Ascending aorta (tissue), 2 donors: ENCODE results near the gene SLC26A1. TPM values are rescaled to one million over a fixed set of nuclear protein-coding genes. Genes with fewer than 3 reads are reported as not detected.
A peak's percentile ranks its signal among the peaks of the same experiment; 100 is the strongest.
"Not testable (repeated sequence)": the region's sequence is repeated elsewhere in the genome, so short reads cannot be mapped to it uniquely, and the experiment has no call there.

ENCODE experiments used
- DNase-seq, 2 donors: peaks; one replicate each; pipeline ENCODE4 v3.0.0-alpha.2; 2019; ENCODE audit warnings: low spot score in 2 of 2
- H3K27ac ChIP-seq, 2 donors: fragments of 200-600 bp; sonication (generic); one replicate each; pipeline ENCODE4 v1.5.1; 2016 to 2017; ENCODE audit warnings: mild to moderate bottlenecking in 1 of 2
- H3K27me3 ChIP-seq: fragments of 200-600 bp; sonication (generic); one replicate; pipeline ENCODE4 v1.5.1; 2017
- H3K36me3 ChIP-seq, 2 donors: fragments of 200-600 bp; sonication (generic); one replicate each; pipeline ENCODE4 v1.5.1; 2016
- H3K4me1 ChIP-seq, 2 donors: fragments of 200-600 bp; sonication (generic); one replicate each; pipeline ENCODE4 v1.5.1; 2016 to 2017; ENCODE audit warnings: mild to moderate bottlenecking in 1 of 2
- H3K4me3 ChIP-seq, 2 donors: fragments of 200-600 bp; sonication (generic); one replicate each; pipeline ENCODE4 v1.5.1; 2016 to 2017; ENCODE audit warnings: mild to moderate bottlenecking in 1 of 2
- H3K9me3 ChIP-seq, 2 donors: fragments of 200-600 bp; sonication (generic); one replicate each; pipeline ENCODE4 v1.5.1; 2016
- intact Hi-C: fragments of 100-400 bp; cut with DNase I; formaldehyde crosslinking; loops from one replicate; pipeline ENCODE4 v1.15.1; 2023
- total RNA-seq: library from RNA; depleted of rRNA; stranded (reverse); fragments of >200 nt; gene quantifications from one replicate; pipeline ENCODE4 v1.1.0, GENCODE V29; 2016
- TF ChIP-seq, protein P1 (sequence below), 3 experiments: fragments of 200-600 bp in 2 of 3; fragments of 450-650 bp in 1 of 3; sonication (generic) in 2 of 3; IDR thresholded peaks; one replicate each; pipeline ENCODE4 v1.5.1; 2016 to 2019; ENCODE audit warnings: antibody characterized with exemption in 3 of 3, mild to moderate bottlenecking in 1 of 3, moderate library complexity in 1 of 3

SLC26A1 gene
- total RNA-seq, 1 donor from 2014 or later, result not detected

DNA sequence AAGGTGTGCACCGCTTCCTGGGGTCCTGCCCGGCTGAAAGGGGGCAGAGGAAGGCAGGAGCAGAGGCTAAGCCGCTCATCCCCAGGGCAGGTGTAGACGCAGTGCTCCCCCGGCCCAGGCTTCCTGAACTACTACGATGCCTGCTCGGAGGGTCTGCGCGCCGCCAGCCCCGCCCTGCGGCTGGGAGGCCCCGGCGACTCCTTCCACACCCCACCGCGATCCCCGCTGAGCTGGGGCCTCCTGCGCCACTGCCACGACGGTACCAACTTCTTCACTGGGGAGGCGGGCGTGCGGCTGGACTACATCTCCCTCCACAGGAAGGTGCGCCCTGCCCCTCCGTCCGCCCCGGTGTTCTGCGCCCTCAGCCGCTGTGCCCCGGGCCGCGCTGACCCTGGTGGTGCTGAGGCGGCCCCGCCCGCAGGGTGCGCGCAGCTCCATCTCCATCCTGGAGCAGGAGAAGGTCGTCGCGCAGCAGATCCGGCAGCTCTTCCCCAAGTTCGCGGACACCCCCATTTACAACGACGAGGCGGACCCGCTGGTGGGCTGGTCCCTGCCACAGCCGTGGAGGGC, 8.4 kb upstream of the SLC26A1 start:
- peaks cover 48% of the 10 kb centered on the region for H3K27me3 ChIP-seq
- H3K4me3 ChIP-seq, result peak overlapping the region in 1 of 2 donors; percentile 0
- no peak for DNase-seq
- no peaks in the 10 kb centered on the region for H3K9me3 ChIP-seq
- H3K4me1 ChIP-seq, result peaks cover 8 to 12% of the 10 kb centered on the region in 2 donors
- H3K27ac ChIP-seq, result no peak overlapping the region
- TF ChIP-seq, protein P1, sequence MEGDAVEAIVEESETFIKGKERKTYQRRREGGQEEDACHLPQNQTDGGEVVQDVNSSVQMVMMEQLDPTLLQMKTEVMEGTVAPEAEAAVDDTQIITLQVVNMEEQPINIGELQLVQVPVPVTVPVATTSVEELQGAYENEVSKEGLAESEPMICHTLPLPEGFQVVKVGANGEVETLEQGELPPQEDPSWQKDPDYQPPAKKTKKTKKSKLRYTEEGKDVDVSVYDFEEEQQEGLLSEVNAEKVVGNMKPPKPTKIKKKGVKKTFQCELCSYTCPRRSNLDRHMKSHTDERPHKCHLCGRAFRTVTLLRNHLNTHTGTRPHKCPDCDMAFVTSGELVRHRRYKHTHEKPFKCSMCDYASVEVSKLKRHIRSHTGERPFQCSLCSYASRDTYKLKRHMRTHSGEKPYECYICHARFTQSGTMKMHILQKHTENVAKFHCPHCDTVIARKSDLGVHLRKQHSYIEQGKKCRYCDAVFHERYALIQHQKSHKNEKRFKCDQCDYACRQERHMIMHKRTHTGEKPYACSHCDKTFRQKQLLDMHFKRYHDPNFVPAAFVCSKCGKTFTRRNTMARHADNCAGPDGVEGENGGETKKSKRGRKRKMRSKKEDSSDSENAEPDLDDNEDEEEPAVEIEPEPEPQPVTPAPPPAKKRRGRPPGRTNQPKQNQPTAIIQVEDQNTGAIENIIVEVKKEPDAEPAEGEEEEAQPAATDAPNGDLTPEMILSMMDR (IDR thresholded peaks at IDR 0.05), result no peak
- no peaks in the 10 kb centered on the region for H3K36me3 ChIP-seq
- intact Hi-C loops, result no loop called here

- peaks cover 8 to 12% of the 10 kb centered on the region in 2 donors for H3K4me1 ChIP-seq
- intact Hi-C loops, result no loop called here
Observed at GRCh38 chr4:1000686-1001260, 7.6 kb upstream of the SLC26A1 start.

GRCh38 chr4:999882-1000425, 6.8 kb upstream of the SLC26A1 start:
- Histone ChIP-seq H3K36me3 (no peaks in the 10 kb centered on the region), H3K9me3 (no peaks in the 10 kb centered on the region), H3K27me3 (peaks cover 50% of the 10 kb centered on the region), H3K27ac (no peak overlapping the region), H3K4me3 (no peak overlapping the region), H3K4me1 (peaks cover 8 to 12% of the 10 kb centered on the region in 2 donors)
- intact Hi-C loops, result no loop called here
- TF ChIP-seq, protein P1 (IDR thresholded peaks at IDR 0.05), result no peak
- DNase-seq, result no peak

More at GRCh38 chr4:1000686-1001260, 7.6 kb upstream of the SLC26A1 start:
- no peaks in the 10 kb centered on the region for H3K36me3 ChIP-seq
- TF ChIP-seq, protein P1 (IDR thresholded peaks at IDR 0.05), result no peak
- no peak overlapping the region for H3K27ac ChIP-seq
- no peak for DNase-seq
- H3K9me3 ChIP-seq, result no peaks in the 10 kb centered on the region
- H3K27me3 ChIP-seq, result peaks cover 50% of the 10 kb centered on the region
- no peak overlapping the region for H3K4me3 ChIP-seq

DNA sequence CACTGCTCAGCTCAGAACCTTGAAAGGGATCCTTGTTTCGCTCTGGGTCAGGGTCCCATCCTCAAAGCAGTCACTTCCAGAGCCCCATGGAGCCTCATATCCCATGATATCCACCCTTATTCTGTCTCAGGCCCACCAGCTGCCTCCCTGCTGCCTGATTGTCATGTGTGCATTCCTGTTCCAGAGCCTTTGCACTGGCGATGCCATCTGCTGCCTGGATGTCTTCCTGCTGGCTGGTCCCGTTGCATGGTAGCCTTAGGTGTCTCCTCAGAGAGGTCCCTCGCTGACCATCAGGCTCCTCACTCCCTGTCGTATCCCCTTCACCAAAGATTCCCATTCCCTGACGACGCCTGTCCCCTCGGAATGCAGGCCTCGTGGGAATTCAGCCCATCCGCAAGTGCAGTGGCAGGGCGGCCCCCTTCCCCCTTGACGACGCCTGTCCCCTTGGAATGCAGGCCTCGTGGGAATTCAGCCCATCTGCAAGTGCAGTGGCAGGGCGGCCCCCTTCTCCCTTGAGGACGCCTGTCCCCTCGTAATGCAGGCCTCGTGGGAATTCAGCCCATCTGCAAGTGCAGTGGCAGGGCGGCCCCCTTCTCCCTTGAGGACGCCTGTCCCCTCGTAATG, 6.1 kb upstream of the SLC26A1 start:
- H3K27ac ChIP-seq, H3K9me3 ChIP-seq, H3K36me3 ChIP-seq, intact Hi-C loops, DNase-seq, H3K4me3 ChIP-seq: not testable (repeated sequence)
- Histone ChIP-seq H3K27me3 (peaks cover 50% of the 10 kb centered on the region), H3K4me1 (peaks cover 8 to 12% of the 10 kb centered on the region in 2 donors)

GRCh38 chr4:998096-998691, 5.0 kb upstream of the SLC26A1 start:
- peaks cover 8 to 12% of the 10 kb centered on the region in 2 donors for H3K4me1 ChIP-seq
- TF ChIP-seq, protein P1 (IDR thresholded peaks at IDR 0.05), result no peak
- peaks cover 45% of the 10 kb centered on the region for H3K27me3 ChIP-seq
- no peak overlapping the region for H3K4me3 ChIP-seq
- no peaks in the 10 kb centered on the region for H3K9me3 ChIP-seq
- intact Hi-C loops, result no loop called here
- no peak overlapping the region for H3K27ac ChIP-seq
- H3K36me3 ChIP-seq, result no peaks in the 10 kb centered on the region
- DNase-seq, result no peak
